GM10248 (cell line): Measurements from ENCODE around the gene SMPD3.

ENCODE experiments used
- CTCF ChIA-PET: fragments of 300-600 bp; sonication (Branson Sonifier 250); formaldehyde crosslinking; extraction: SDS; loops from one replicate; lab custom pipeline; 2021; ENCODE audit warnings: antibody characterized with exemption; lab: Yijun Ruan, JAX
- POLR2A ChIA-PET: fragments of 350-650 bp; sonication (Branson Sonifier 250); formaldehyde crosslinking; extraction: SDS; loops from one replicate; lab custom pipeline; 2020; ENCODE audit warnings: antibody characterized with exemption; lab: Yijun Ruan, JAX
- DNase-seq: peaks from one replicate; pipeline ENCODE4 v3.0.0; 2012; ENCODE audit errors: extremely low spot score
- TF ChIP-seq, protein P1 (sequence below): IDR thresholded peaks from 2 replicates; pipeline ENCODE4 v1.5.1; 2012; ENCODE audit warnings: mild to moderate bottlenecking, low read depth; ENCODE audit errors: extremely low read depth, missing control alignments, control extremely low read depth

The SMPD3 gene

DNA sequence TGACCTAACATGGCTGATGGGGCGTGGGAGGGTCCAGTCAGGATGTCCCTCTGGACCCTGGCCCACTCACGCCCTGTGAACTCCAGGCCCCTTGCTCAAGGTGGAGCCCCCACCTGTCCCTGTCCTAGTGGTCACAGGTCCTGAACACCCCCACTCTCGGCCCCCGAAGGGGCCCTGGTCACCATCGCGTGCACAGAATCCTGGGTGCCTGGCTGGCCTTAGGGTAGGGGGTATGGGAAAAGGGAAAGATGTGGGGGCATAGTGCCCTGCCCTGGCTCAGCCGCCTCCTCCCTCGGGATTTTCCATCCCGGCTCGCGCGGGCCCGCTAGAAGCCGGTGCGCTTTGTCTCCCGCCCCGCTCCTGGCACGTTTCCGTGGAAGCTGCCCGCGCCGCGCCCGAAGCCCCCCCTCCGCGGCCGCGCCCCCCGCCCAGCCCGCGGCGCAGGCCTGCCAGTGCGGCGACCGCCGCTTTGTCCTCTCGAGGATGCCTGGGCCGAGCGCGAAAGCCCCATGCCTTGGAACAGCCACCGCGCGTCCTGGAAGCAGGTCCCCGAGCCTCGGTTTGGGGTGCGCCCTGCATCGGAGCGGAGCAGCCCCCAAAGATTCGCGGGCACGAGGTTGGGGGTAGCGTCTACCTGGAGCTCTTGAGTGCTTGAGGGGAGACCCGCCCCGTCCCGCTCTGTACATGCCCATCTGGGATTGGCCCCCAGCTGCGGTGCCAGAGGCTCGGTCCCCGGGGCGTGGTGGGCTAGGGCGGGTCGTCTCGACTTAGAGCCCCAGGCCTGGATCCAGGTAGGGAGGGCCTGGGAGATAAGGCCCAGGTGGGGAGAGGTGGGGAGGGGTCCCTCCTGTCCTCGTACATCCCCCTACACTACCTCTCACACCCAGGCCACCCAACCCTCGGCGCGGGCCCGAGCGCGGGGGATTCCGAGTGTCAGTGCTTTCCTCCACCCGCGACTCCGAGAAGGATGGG, 1.3 kb downstream of the SMPD3 start:
- CTCF ChIA-PET: interaction anchor here (1.2 to 5.3 kb wide), 5 partner anchors 14 to 74 kb away, joined by 3 to 46 read pairs (median 29); no protein-coding TSS in a partner anchor
- POLR2A ChIA-PET: no interaction called here
- no peak for DNase-seq
- TF ChIP-seq, protein P1, sequence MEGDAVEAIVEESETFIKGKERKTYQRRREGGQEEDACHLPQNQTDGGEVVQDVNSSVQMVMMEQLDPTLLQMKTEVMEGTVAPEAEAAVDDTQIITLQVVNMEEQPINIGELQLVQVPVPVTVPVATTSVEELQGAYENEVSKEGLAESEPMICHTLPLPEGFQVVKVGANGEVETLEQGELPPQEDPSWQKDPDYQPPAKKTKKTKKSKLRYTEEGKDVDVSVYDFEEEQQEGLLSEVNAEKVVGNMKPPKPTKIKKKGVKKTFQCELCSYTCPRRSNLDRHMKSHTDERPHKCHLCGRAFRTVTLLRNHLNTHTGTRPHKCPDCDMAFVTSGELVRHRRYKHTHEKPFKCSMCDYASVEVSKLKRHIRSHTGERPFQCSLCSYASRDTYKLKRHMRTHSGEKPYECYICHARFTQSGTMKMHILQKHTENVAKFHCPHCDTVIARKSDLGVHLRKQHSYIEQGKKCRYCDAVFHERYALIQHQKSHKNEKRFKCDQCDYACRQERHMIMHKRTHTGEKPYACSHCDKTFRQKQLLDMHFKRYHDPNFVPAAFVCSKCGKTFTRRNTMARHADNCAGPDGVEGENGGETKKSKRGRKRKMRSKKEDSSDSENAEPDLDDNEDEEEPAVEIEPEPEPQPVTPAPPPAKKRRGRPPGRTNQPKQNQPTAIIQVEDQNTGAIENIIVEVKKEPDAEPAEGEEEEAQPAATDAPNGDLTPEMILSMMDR: no peak

DNA sequence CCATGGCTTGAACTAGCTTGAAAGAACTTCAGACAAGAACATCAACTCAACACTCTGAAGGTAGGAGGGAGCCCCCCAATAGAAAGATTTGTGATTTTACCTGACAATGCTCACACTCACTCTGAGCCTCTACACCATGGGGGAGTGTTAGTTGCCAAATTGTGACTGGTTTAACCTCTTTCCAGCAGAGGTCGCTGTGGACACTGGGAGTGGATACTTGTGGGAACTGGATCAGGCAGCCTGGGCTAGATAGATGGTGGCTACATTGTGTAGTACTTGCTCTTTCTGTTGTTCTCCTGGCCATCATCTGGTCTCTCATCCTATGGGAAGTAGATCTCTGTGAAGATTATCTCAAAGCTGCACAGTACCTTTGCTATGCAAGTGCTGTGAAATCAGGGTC, 2.9 kb downstream of the SMPD3 start:
- TF ChIP-seq, protein P1: peak; percentile 60
- ChIA-PET CTCF (interaction anchor here (0.6 to 5.3 kb wide), 12 partner anchors 12 to 493 kb away, joined by 3 to 46 read pairs (median 4); no protein-coding TSS in a partner anchor), POLR2A (no interaction called here)
- peak; percentile 63 for DNase-seq

DNA sequence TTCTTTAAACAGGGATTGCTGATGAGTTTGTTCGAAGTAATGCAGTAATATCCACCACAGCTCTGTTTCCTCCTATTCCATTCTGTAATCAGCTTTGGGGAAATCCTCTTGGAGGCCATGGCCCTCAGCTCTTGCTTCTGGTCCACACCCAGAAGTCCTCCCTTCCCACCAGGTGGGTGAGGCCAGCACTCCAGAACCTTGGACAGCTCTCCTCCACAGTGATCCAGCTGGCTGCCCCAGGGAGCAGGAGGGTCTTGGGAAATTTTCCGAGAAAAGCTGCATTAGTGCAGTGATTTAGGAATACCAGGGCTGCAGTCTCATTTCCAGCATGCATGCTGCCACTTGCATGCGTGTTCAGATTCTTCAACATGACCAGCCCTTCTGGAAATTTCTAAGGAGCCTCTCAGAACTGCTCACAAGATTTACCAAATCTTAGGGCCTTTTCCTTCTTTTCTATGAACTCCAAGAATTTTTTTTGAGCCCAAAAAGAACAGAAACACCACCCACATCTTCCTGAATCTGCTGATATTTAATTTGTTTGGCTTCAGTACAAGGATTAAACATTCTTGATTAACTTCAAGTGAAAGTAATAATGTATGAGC, 4.2 kb downstream of the SMPD3 start:
- CTCF ChIA-PET: interaction anchor here (0.8 to 5.3 kb wide), 12 partner anchors 11 to 88 kb away, joined by 3 to 46 read pairs (median 6); no protein-coding TSS in a partner anchor
- TF ChIP-seq, protein P1: no peak
- no peak for DNase-seq
- POLR2A ChIA-PET: interaction anchor here (0.6 kb wide), 1 partner anchor 315 kb away, joined by 6 read pairs; no protein-coding TSS in a partner anchor

DNA sequence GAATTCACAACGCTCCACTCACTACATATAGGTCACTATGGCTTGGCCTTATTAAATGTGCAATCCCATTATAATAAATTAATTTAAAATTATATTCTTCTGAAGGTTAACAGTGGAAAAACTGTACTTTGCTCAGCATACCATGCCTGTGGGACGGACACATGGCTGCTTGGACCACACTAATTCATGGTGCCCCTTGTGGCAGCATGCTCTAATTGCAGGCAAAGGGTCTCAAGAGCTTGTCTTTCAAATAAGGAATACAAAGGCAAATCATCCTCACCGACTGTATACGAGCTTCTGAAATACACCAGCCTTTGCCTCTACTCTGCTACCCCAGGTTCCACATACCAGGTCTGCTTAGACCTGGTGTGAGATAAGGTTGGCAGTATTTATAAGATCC, 11.7 kb downstream of the SMPD3 start:
- TF ChIP-seq, protein P1: no peak
- DNase-seq: no peak
- CTCF ChIA-PET: interaction anchor here (2.3 kb wide), 1 partner anchor 15 kb away, joined by 5 read pairs; no protein-coding TSS in a partner anchor
- POLR2A ChIA-PET: no interaction called here

DNA sequence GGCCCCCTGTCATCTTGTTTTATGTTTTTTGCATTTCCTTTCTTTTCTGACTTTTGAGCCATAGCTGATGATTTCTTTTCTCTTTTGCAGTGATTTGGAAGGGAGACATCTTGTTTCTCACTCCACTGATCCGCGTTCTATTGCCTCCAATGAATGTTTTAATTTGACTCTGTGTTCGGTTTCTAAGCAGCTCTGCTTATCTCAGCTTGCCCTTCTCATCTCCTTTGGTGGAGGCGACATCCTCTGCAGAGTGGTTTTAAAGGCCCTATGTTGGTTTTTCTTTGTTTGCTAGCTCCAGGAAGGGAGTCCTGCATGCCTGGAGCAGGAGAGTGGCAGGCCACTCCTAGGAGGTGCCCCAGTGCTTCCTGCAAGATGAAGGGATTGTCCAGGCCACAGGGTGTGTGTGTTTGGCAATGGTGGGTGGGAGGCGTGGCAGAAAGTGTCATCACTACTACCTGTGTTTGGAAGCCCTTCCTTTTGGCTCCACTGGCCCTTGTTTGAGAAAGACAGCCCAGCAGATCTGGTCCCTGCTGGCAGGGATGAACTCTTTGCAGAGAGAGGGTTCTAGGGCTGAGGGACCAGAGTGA, 13.6 kb downstream of the SMPD3 start:
- DNase-seq: no peak
- CTCF ChIA-PET: interaction anchor here (1.2 to 5.4 kb wide), 3 partner anchors 10 to 86 kb away, joined by 3 to 29 read pairs (median 3); no protein-coding TSS in a partner anchor
- POLR2A ChIA-PET: no interaction called here
- TF ChIP-seq, protein P1: no peak

DNA sequence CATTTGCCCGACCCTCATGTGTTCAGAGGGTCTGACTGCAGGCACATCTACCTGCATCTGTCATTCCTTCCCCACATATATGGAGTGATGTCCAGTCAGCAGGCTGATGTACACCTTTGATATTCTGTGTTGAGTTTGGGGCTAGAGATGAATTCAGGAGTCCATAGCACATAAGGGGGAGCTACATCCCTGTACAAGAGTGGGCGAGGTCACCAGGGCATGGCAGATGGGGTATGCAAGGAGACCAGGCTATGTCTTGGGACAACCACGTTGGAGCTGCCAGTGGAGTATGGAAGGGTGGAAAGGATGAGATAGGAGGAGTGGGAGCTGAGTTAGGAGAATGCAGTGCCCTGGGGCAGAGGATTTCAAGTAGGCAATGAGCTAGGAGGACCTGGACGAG, 15.0 kb downstream of the SMPD3 start:
- ChIA-PET CTCF (interaction anchor here (0.9 to 5.4 kb wide), 3 partner anchors 12 to 855 kb away, joined by 3 to 29 read pairs (median 4); no protein-coding TSS in a partner anchor), POLR2A (no interaction called here)
- no peak for DNase-seq
- TF ChIP-seq, protein P1: no peak
